Type B pancreatic cell (in vitro differentiated cells): Measurements from ENCODE around the gene PDXDC1. TPM values are rescaled to one million over a fixed set of nuclear protein-coding genes. Genes with fewer than 3 reads are reported as not detected.
"Not testable (repeated sequence)": the region's sequence is repeated elsewhere in the genome, so short reads cannot be mapped to it uniquely, and the experiment has no call there.

Experiments used
- DNase-seq: peaks from one replicate; pipeline ENCODE4 v3.0.0; 2021; ENCODE audit warnings: mixed read lengths; ENCODE audit not compliant: unreplicated experiment; ENCODE audit errors: extremely low spot score
- H3K27ac Mint-ChIP-seq: 2 replicates; pipeline ENCODE4 v1.8.0; 2021; ENCODE audit warnings: mild to moderate bottlenecking, mixed read lengths
- H3K27me3 Mint-ChIP-seq: 2 replicates; pipeline ENCODE4 v1.8.0; 2021; ENCODE audit warnings: mixed read lengths
- H3K36me3 Mint-ChIP-seq: 2 replicates; pipeline ENCODE4 v1.8.0; 2021; ENCODE audit warnings: mixed read lengths
- H3K4me1 Mint-ChIP-seq: one replicate; pipeline ENCODE4 v1.8.0; 2021; ENCODE audit warnings: mixed read lengths; ENCODE audit not compliant: unreplicated experiment
- H3K4me3 Mint-ChIP-seq: 2 replicates; pipeline ENCODE4 v1.8.0; 2021; ENCODE audit warnings: mild to moderate bottlenecking, mixed read lengths
- H3K9me3 Mint-ChIP-seq: 2 replicates; pipeline ENCODE4 v1.8.0; 2021; ENCODE audit warnings: mixed read lengths
- long read RNA-seq: library from polyadenylated mRNA; unstranded; transcript quantifications from one replicate; pipeline ENCODE4 v2.0.0, GENCODE V29; 2020
- total RNA-seq: library from RNA; stranded (reverse); gene quantifications from 2 replicates; pipeline ENCODE4 v1.2.1, GENCODE V29; 2021; ENCODE audit warnings: low replicate concordance

The PDXDC1 gene
- 130 and 198 TPM in 2 replicates for total RNA-seq
- long read RNA-seq, full-length matches to known transcripts = 166 of 282 reads
- long read RNA-seq, partial matches to known transcripts = 57 of 282 reads
- long read RNA-seq, other reads (novel, unspliced or antisense) = 59 of 282 reads

DNA sequence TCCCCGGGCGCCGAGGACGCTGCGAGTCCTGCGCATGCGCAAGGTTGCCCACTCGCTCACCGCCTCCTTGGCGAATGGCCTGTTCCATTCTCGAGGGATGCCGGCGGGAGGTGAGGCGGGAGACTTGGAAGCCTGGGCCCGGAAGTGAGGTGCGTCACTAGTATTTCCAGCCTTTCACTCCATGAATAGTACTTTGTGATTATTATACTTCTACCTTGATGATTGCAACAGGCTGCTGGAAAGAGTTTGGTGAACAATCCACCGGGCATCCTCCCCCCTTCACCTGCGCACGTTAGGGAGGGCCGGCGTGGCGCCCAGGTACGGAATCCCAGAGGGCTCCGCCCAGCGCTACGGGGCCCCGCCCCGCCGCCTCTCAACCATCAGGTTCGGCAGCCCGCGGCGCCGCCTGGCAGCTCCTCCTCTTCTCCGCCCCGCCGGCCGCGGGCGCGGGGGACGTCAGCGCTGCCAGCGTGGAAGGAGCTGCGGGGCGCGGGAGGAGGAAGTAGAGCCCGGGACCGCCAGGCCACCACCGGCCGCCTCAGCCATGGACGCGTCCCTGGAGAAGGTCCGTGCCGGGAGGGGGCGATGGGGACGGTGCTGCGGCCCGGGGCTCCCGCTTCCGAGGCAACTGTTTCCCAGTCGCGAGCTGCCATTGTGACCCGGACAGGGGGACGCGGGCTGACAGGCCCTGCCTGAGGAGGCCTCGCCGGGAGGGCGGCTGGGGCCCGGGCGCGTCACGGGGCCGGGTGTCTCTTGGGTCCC lies at the start of gene PDXDC1:
TSS of gene PDXDC1 (plus strand) at position 371 of the 762 bp plus-strand sequence. CDS start at position 545, 174 bp downstream.
- not testable (repeated sequence) for H3K36me3 Mint-ChIP-seq, H3K27me3 Mint-ChIP-seq, H3K9me3 Mint-ChIP-seq
- Mint-ChIP-seq H3K4me3 (peak within 1 kb of the TSS; percentile 97), H3K27ac (peak within 1 kb of the TSS; percentile 98), H3K4me1 (peaks cover 20% of the 10 kb centered on the region)
- peak; percentile 98 for DNase-seq

DNA sequence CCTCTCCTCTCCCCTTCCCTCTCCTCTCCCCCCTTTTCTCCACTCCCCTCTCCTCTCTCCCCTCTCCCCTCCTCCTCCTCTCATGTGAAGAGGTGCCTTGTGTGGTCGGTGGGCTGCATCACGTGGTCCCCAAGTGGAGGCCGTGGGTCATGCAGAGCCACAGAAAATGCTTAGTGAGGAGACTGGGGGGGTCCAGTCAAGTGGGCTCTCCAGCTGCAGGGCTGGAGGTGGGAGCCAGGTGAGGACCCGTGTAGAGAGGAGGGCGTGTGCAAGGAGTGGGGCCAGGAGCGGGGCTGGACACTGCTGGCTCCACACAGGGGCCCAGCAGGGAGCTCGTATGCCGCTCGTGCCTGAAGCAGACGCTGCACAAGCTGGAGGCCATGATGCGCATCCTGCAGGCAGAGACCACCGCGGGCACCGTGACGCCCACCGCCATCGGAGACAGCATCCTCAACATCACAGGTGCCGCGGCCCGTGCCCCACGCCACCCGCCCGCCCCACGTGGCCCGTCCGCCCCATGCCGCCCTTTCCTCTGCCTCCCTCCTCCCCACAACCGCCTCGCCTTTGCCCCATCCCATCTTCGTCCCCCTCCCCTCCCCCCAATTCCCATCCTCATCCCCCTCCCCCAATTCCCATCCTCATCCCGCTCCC lies 46.6 kb upstream of the PDXDC1 start:
- not testable (repeated sequence) for H3K4me1 Mint-ChIP-seq, H3K4me3 Mint-ChIP-seq, H3K36me3 Mint-ChIP-seq, H3K27me3 Mint-ChIP-seq, H3K27ac Mint-ChIP-seq, H3K9me3 Mint-ChIP-seq
- DNase-seq = peak; percentile 74

DNA sequence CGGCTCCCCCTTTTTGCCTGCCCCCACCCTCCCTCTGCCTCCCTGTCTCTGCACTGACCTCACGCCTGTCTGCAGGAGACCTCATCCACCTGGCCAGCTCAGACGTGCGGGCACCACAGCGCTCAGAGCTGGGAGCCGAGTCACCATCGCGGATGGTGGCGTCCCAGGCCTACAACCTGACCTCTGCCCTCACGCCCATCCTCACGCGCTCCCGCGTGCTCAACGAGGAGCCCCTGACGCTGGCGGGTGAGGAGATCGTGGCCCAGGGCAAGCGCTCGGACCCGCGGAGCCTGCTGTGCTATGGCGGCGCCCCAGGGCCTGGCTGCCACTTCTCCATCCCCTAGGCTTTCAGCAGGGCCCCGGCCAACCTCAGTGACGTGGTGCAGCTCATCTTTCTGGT lies 45.6 kb upstream of the PDXDC1 start:
- H3K27ac Mint-ChIP-seq, H3K9me3 Mint-ChIP-seq, H3K27me3 Mint-ChIP-seq, H3K4me3 Mint-ChIP-seq, H3K36me3 Mint-ChIP-seq, H3K4me1 Mint-ChIP-seq: not testable (repeated sequence)
- peak; percentile 58 for DNase-seq

GRCh38 chr16:14930246-14930645 lies 44.6 kb upstream of the PDXDC1 start:
- not testable (repeated sequence) for H3K27ac Mint-ChIP-seq, H3K4me3 Mint-ChIP-seq, H3K27me3 Mint-ChIP-seq, H3K4me1 Mint-ChIP-seq, H3K9me3 Mint-ChIP-seq, H3K36me3 Mint-ChIP-seq
- peak; percentile 54 for DNase-seq

DNA sequence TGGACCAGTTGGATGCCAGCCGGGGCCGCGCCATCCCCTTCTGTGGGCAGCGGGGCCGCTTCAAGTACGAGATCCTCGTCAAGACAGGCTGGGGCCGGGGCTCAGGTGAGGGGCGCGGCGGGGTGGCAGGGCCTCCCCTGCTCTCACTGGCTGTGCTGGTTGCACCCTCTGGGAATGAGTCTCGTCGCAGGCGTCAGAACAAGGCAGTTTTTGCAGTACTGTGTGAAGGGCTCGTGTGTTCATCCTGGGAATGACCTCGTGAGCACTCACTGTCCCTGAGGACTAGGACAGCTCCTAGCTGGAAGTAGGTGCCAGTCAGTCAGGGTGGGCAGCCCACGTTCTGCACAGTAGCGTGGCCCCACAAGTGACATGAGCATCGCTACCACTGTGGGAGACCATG lies 43.9 kb upstream of the PDXDC1 start:
- H3K27me3 Mint-ChIP-seq, H3K9me3 Mint-ChIP-seq, H3K4me3 Mint-ChIP-seq, H3K4me1 Mint-ChIP-seq, H3K36me3 Mint-ChIP-seq, H3K27ac Mint-ChIP-seq: not testable (repeated sequence)
- peak; percentile 45 for DNase-seq

DNA sequence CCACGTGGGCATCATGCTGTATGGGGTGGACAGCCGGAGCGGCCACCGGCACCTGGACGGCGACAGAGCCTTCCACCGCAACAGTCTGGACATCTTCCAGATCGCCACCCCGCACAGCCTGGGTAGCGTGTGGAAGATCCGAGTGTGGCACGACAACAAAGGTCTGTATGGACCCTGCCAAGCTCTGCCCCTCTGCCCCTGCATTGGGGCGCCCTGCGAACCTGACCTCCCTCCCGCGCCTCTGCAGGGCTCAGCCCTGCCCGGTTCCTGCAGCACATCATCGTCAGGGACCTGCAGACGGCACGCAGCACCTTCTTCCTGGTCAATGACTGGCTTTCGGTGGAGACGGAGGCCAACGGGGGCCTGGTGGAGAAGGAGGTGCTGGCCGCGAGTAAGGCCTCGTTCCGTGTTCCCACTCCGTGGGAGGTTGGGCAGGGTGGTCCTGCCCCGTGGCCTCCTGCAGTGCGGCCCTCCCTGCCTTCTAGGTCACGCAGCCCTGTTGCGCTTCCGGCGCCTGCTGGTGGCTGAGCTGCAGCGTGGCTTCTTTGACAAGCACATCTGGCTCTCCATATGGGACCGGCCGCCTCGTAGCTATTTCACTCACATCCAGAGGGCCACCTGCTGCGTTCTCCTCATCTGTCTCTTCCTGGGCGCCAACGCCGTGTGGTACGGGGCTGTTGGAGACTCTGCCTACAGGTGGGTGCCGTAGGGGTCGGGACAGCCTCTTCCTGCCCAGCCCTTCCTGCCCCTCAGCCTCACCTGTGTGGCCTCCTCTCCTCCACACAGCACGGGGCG lies 42.0 kb upstream of the PDXDC1 start:
- not testable (repeated sequence) for H3K4me1 Mint-ChIP-seq, H3K36me3 Mint-ChIP-seq, H3K4me3 Mint-ChIP-seq, H3K27me3 Mint-ChIP-seq, H3K27ac Mint-ChIP-seq, H3K9me3 Mint-ChIP-seq
- peak; percentile 60 for DNase-seq

- H3K4me1 Mint-ChIP-seq, H3K27ac Mint-ChIP-seq, H3K27me3 Mint-ChIP-seq, H3K4me3 Mint-ChIP-seq, H3K36me3 Mint-ChIP-seq, DNase-seq, H3K9me3 Mint-ChIP-seq: not testable (repeated sequence)
Measured at GRCh38 chr16:14937143-14937542, 37.7 kb upstream of the PDXDC1 start, which contains the start of gene NPIPA1. Gene NPIPA1, plus strand, starts transcription at chr16:14937443. Its CDS starts 0 bp downstream, at chr16:14937443.

DNA sequence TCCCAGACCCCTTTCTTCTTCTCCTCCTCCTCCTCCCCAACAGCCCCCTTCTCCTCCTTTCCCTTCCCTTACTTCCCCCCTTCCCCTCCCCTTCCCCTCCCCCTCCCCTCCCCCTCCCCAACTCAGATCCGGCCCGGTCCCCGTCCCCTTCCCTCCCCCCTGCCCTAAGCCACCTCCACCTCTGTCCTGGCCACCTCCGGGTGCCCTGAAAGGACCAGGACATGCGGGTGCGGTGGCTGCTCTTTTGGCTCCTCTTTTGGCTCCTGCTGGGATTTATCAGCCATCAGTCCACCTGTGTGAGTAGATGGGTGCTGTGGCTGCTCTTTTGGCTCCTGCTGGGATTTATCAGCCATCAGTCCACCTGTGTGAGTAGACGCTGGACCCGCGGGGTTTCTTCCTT lies 36.8 kb upstream of the PDXDC1 start:
- peak; percentile 48 for DNase-seq
- not testable (repeated sequence) for H3K9me3 Mint-ChIP-seq, H3K4me1 Mint-ChIP-seq, H3K36me3 Mint-ChIP-seq, H3K27ac Mint-ChIP-seq, H3K27me3 Mint-ChIP-seq, H3K4me3 Mint-ChIP-seq

DNA sequence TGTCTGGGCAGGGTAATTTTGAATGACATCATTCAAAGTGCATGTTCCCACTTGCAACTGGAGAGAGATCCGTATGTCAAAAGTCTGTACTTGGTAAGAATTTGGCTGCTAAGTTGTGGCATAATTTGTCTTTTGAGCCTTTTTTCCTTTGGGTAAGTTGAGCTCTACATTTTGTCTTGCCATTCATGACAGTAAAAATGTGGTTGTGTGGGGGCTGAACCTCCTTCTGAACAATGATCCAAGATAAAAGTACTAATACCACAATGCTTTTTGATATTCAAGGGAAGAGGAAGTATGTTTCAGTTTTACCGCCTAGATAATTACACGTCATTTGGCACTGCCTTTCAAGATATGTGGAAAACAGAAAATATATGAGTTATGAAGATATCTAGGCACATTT lies 32.1 kb upstream of the PDXDC1 start:
- H3K36me3 Mint-ChIP-seq, H3K4me3 Mint-ChIP-seq, DNase-seq, H3K9me3 Mint-ChIP-seq, H3K27me3 Mint-ChIP-seq, H3K4me1 Mint-ChIP-seq, H3K27ac Mint-ChIP-seq: not testable (repeated sequence)
